C4-2B (cell line): ENCODE measurements around the gene TIPARP.
"Not testable (repeated sequence)": the region's sequence is repeated elsewhere in the genome, so short reads cannot be mapped to it uniquely, and the experiment has no call there.

Experiments
- H3K27ac ChIP-seq: fragments of 450-650 bp; 2 replicates; pipeline ENCODE4 v1.5.1; 2017
- CTCF ChIP-seq: fragments of 450-650 bp; conservative IDR thresholded peaks from 2 replicates; pipeline ENCODE4 v1.5.1; 2017; ENCODE audit warnings: mild to moderate bottlenecking
- ZFX ChIP-seq: fragments of 450-650 bp; IDR thresholded peaks from 2 replicates; pipeline ENCODE4 v1.6.1; 2017

The TIPARP gene

GRCh38 chr3:156649681-156650080 lies 24.7 kb upstream of the TIPARP start:
- H3K27ac ChIP-seq, result no peak overlapping the region
- TF ChIP-seq CTCF, result no peak
- no peak for TF ChIP-seq ZFX

DNA sequence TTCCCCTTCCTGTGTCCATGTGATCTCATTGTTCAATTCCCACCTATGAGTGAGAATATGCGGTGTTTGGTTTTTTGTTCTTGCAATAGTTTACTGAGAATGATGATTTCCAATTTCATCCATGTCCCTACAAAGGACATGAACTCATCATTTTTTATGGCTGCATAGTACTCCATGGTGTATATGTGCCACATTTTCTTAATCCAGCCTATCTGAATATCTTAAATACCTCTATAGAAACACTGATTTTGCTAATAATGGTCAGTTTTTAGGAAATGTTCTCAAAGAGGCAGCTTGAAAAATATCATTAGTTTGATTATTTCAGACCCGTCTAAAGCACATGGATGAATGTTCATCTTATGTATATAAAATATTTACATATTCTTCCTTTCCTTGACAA lies 21.7 kb upstream of the TIPARP start:
- H3K27ac ChIP-seq, result not testable (repeated sequence)

DNA sequence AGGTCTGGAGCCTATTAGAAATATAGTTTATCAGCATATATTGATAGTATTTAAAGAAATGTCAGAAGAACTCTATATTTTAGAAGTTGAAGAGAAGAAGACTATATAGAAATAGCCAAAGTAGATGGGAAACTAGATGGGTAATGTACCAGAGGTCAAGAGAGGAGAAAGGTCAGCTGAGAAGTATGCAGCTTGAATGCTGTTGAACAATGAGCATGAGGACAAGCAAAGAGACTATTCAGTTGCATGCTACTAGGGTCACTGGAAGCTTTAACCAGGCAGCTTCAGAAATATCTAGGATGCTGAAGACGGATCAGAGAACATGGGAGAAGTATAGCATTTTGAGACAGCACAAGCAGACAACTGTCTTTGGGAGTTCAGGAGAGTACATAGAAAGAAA lies 19.6 kb upstream of the TIPARP start:
- no peak for TF ChIP-seq CTCF
- no peak for TF ChIP-seq ZFX

GRCh38 chr3:156655819-156656550 lies 18.4 kb upstream of the TIPARP start:
- no peak overlapping the region for H3K27ac ChIP-seq
- no peak for TF ChIP-seq ZFX
- no peak for TF ChIP-seq CTCF

More for the DNA sequence above, 19.6 kb upstream of the TIPARP start:
- no peak overlapping the region for H3K27ac ChIP-seq

- no peak overlapping the region for H3K27ac ChIP-seq
- TF ChIP-seq CTCF, result no peak
- no peak for TF ChIP-seq ZFX
Measured at GRCh38 chr3:156657440-156657839, 16.9 kb upstream of the TIPARP start.

- H3K27ac ChIP-seq, result no peak overlapping the region
- TF ChIP-seq ZFX, result no peak
- TF ChIP-seq CTCF, result no peak
Measured at GRCh38 chr3:156657862-156658731, 16.3 kb upstream of the TIPARP start.

GRCh38 chr3:156658732-156659090 lies 15.7 kb upstream of the TIPARP start:
- TF ChIP-seq CTCF, result no peak
- no peak for TF ChIP-seq ZFX
- H3K27ac ChIP-seq, result no peak overlapping the region
